GM12878 (cell line): ENCODE measurements around the gene BLNK. TPM values are rescaled to one million over a fixed set of nuclear protein-coding genes. Genes with fewer than 3 reads are reported as not detected.

Experiments used
- ASH2L ChIP-seq: fragments of 300-600, 200-600 bp; sonication (generic); IDR thresholded peaks from 2 replicates; pipeline ENCODE4 v1.6.1; 2017; ENCODE audit warnings: low read depth, mild to moderate bottlenecking, borderline replicate concordance
- ATF3 ChIP-seq: IDR thresholded peaks from 2 replicates; pipeline ENCODE4 v1.6.1; 2011; ENCODE audit warnings: low read depth, mild to moderate bottlenecking, low read length, moderate library complexity, borderline replicate concordance; ENCODE audit errors: extremely low read depth
- BCL3 ChIP-seq: IDR thresholded peaks from 2 replicates; pipeline ENCODE4 v1.6.1; 2011; ENCODE audit warnings: borderline replicate concordance, low read depth, mild to moderate bottlenecking, moderate library complexity, low read length; ENCODE audit not compliant: insufficient read depth, poor library complexity, severe bottlenecking
- CREM ChIP-seq: IDR thresholded peaks from 2 replicates; pipeline ENCODE4 v1.6.1; 2014; ENCODE audit warnings: antibody characterized with exemption, low read depth
- EED ChIP-seq: sonication (generic); IDR thresholded peaks from 2 replicates; pipeline ENCODE4 v1.6.1; 2016; ENCODE audit warnings: antibody characterized with exemption, low read depth
- EP300 ChIP-seq, 2 experiments: fragments of 150-350 bp in 1 of 2; IDR thresholded peaks; 2 replicates each; pipeline ENCODE4 v1.6.1; 2011 to 2012; ENCODE audit warnings: low read depth in 2 of 2, low read length in 2 of 2, borderline replicate concordance in 1 of 2, improper control_type of control experiment in 1 of 2, inconsistent platforms in 1 of 2; ENCODE audit not compliant: control insufficient read depth in 1 of 2
- IRF4 ChIP-seq: IDR thresholded peaks from 2 replicates; pipeline ENCODE4 v1.6.1; 2011; ENCODE audit warnings: low read depth, low read length
- KAT2A ChIP-seq: conservative IDR thresholded peaks from 2 replicates; pipeline ENCODE4 v1.6.1; 2011; ENCODE audit warnings: low read depth, low read length; ENCODE audit not compliant: control insufficient read depth
- MYC ChIP-seq: IDR thresholded peaks from 2 replicates; pipeline ENCODE4 v1.6.1; 2011; ENCODE audit warnings: mild to moderate bottlenecking, low read length, moderate library complexity, inconsistent platforms; ENCODE audit not compliant: insufficient read depth, insufficient replicate concordance, insufficient read length, severe bottlenecking
- NFYA ChIP-seq: IDR thresholded peaks from 2 replicates; pipeline ENCODE4 v1.6.1; 2011; ENCODE audit warnings: low read depth, mild to moderate bottlenecking, low read length, improper control_type of control experiment, borderline replicate concordance
- NR2F1 ChIP-seq: fragments of 450-650 bp; conservative IDR thresholded peaks from 2 replicates; pipeline ENCODE4 v1.6.1; 2017; ENCODE audit warnings: mild to moderate bottlenecking
- NRF1 ChIP-seq: conservative IDR thresholded peaks from 2 replicates; pipeline ENCODE4 v1.6.1; 2011; ENCODE audit warnings: mild to moderate bottlenecking, low read depth, low read length, improper control_type of control experiment
- PBX3 ChIP-seq: IDR thresholded peaks from 2 replicates; pipeline ENCODE4 v1.6.1; 2011; ENCODE audit warnings: mild to moderate bottlenecking, low read depth, low read length, moderate library complexity; ENCODE audit not compliant: insufficient replicate concordance
- POLR2AphosphoS2 ChIP-seq: IDR thresholded peaks from 2 replicates; pipeline ENCODE4 v1.6.1; 2011; ENCODE audit warnings: low read depth, mild to moderate bottlenecking, low read length, improper control_type of control experiment, moderate library complexity
- PRDM15 ChIP-seq: fragments of 450-650 bp; formaldehyde crosslinking; IDR thresholded peaks from 2 replicates; pipeline ENCODE4 v1.4.0; 2020; ENCODE audit warnings: mild to moderate bottlenecking, moderate library complexity
- RAD51 ChIP-seq: fragments of 450-650 bp; IDR thresholded peaks from 2 replicates; pipeline ENCODE4 v1.6.1; 2016; ENCODE audit warnings: moderate library complexity, mild to moderate bottlenecking, inconsistent platforms
- RELB ChIP-seq: fragments of 450-650 bp; IDR thresholded peaks from 2 replicates; pipeline ENCODE4 v1.6.1; 2017; ENCODE audit warnings: low read depth, mild to moderate bottlenecking, moderate library complexity
- SMAD1 ChIP-seq: fragments of 450-650 bp; IDR thresholded peaks from 2 replicates; pipeline ENCODE4 v1.6.1; 2018; ENCODE audit warnings: mild to moderate bottlenecking, low read depth; ENCODE audit not compliant: partially characterized antibody
- SUPT20H ChIP-seq: IDR thresholded peaks from 2 replicates; pipeline ENCODE4 v1.6.1; 2011; ENCODE audit warnings: low read depth, mild to moderate bottlenecking, low read length, moderate library complexity, borderline replicate concordance; ENCODE audit not compliant: control insufficient read depth
- TCF7 ChIP-seq: IDR thresholded peaks from 2 replicates; pipeline ENCODE4 v1.6.1; 2014; ENCODE audit warnings: antibody characterized with exemption, borderline replicate concordance
- ZNF384 ChIP-seq: IDR thresholded peaks from 2 replicates; pipeline ENCODE4 v1.6.1; 2012; ENCODE audit warnings: low read depth, mild to moderate bottlenecking, low read length, improper control_type of control experiment, borderline replicate concordance
- polyA plus RNA-seq, 11 experiments: library from polyadenylated mRNA; depleted of rRNA in 4 of 11; unstranded in 6 of 11; stranded (reverse) in 5 of 11; fragments of >200 nt; fragmentation: Nextera tagmentation in 4 of 11; fragmentation: Illumina TruSeq in 1 of 11; extraction: Ambion mirVana in 4 of 11; extraction: Trizol in 1 of 11; gene quantifications; 1 replicate in 1 of 11; 2 replicates in 10 of 11; pipeline versions ENCODE4 v1.2.1 to v1.2.3, GENCODE V29; 2011 to 2016; ENCODE audit warnings: inconsistent platforms in 2 of 11, missing spikeins in 2 of 11, low read depth in 1 of 11
- total RNA-seq, 4 experiments: library from RNA; depleted of rRNA in 3 of 4; stranded (reverse); fragments of >200 nt in 3 of 4; fragmentation: Illumina TruSeq in 1 of 4; extraction: Trizol in 1 of 4; gene quantifications; 2 replicates each; pipeline versions ENCODE4 v1.2.1 to v1.2.3, GENCODE V29; 2013 to 2021

BLNK gene
- total and polyA plus RNA-seq, 10 of the 15 experiments (the other 5 are each of a cell fraction or from before 2014, with no cell fraction given): 79.5 to 201 (median 139) TPM

- TF ChIP-seq BCL3: no peak
- 0 out of 2 replicates have a peak, but pooled peaks have one; percentile 49 for TF ChIP-seq IRF4
- TF ChIP-seq EP300 (IDR thresholded peaks at IDR 0.05; ENCODE audit: borderline replicate concordance in 1 of 2, control insufficient read depth in 1 of 2, low read depth in 2 of 2, low read length in 2 of 2): no peak
- TF ChIP-seq TCF7: no peak
- TF ChIP-seq ASH2L: no peak
- TF ChIP-seq NR2F1: no peak
- no peak for TF ChIP-seq KAT2A
- TF ChIP-seq EED: peak; percentile 39; the same call in 1 of the 2 replicates
- no peak for TF ChIP-seq NFYA
- TF ChIP-seq SUPT20H: no peak
- no peak for TF ChIP-seq PRDM15
- TF ChIP-seq ZNF384: no peak
- no peak for TF ChIP-seq PBX3
- 0 out of 2 replicates have a peak, but pooled peaks have one; percentile 39 for TF ChIP-seq RELB
- TF ChIP-seq POLR2AphosphoS2: no peak
- peak; percentile 21; the same call in 1 of the 2 replicates for TF ChIP-seq ATF3
- TF ChIP-seq SMAD1: no peak
- peak; percentile 73 for TF ChIP-seq CREM
- peak; percentile 14; the same call in 1 of the 2 replicates for TF ChIP-seq RAD51
- TF ChIP-seq NRF1: no peak
- TF ChIP-seq MYC: no peak
Observed at GRCh38 chr10:96229568-96230030, 41.8 kb downstream of the BLNK start (continued).
